ENCODE measurements around the gene RNH1. TPM values are rescaled to one million over a fixed set of nuclear protein-coding genes. Genes with fewer than 3 reads are reported as not detected.

The RNH1 gene
- total and polyA plus RNA-seq, 2 experiments from 2014 or later, result 105 to 199 TPM

GRCh38 chr11:497565-498296 is 9.3 kb downstream of the RNH1 start:
- H3K27me3 ChIP-seq, result no peaks in the 10 kb centered on the region
- H3K4me3 ChIP-seq, result no peak overlapping the region
- H3K27ac ChIP-seq, result no peak overlapping the region
- no peaks in the 10 kb centered on the region for H3K36me3 ChIP-seq (replicated peaks; ENCODE audit: insufficient read depth, low read depth)
- no peaks in the 10 kb centered on the region for H3K9me2 ChIP-seq (replicated peaks; ENCODE audit: insufficient read depth)
- no peaks in the 10 kb centered on the region for H3K4me1 ChIP-seq (ENCODE audit: insufficient read depth)
- no peak for DNase-seq (ENCODE audit: low spot score)
- peaks cover 13% of the 10 kb centered on the region for H3K79me2 ChIP-seq
- H3K9me3 ChIP-seq (ENCODE audit: low read depth), result no peaks in the 10 kb centered on the region
- no peak overlapping the region for H2AFZ ChIP-seq
- TF ChIP-seq EZH2 (IDR thresholded peaks at IDR 0.05; ENCODE audit: borderline replicate concordance), result no peak
- no peak for TF ChIP-seq EZH2phosphoT487 (IDR thresholded peaks at IDR 0.05; ENCODE audit: low read depth, severe bottlenecking, unreplicated experiment)
- TF ChIP-seq, protein P1, sequence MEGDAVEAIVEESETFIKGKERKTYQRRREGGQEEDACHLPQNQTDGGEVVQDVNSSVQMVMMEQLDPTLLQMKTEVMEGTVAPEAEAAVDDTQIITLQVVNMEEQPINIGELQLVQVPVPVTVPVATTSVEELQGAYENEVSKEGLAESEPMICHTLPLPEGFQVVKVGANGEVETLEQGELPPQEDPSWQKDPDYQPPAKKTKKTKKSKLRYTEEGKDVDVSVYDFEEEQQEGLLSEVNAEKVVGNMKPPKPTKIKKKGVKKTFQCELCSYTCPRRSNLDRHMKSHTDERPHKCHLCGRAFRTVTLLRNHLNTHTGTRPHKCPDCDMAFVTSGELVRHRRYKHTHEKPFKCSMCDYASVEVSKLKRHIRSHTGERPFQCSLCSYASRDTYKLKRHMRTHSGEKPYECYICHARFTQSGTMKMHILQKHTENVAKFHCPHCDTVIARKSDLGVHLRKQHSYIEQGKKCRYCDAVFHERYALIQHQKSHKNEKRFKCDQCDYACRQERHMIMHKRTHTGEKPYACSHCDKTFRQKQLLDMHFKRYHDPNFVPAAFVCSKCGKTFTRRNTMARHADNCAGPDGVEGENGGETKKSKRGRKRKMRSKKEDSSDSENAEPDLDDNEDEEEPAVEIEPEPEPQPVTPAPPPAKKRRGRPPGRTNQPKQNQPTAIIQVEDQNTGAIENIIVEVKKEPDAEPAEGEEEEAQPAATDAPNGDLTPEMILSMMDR (IDR thresholded peaks at IDR 0.05; ENCODE audit: poor library complexity), result no peak
- no peak overlapping the region for H3K4me2 ChIP-seq
- H4K20me1 ChIP-seq (ENCODE audit: insufficient read depth, poor library complexity, severe bottlenecking), result peaks cover 4% of the 10 kb centered on the region
- 97% methylated on average over 30 of the region's 31 CpGs for WGBS (ENCODE audit: low lambda C conversion rate, missing lambda C conversion rate)

- no peaks in the 10 kb centered on the region for H3K4me1 ChIP-seq (ENCODE audit: insufficient read depth)
- H3K4me3 ChIP-seq, result no peak overlapping the region
- no peak overlapping the region for H3K27ac ChIP-seq
- TF ChIP-seq EZH2 (IDR thresholded peaks at IDR 0.05; ENCODE audit: borderline replicate concordance) (no peak), EZH2phosphoT487 (IDR thresholded peaks at IDR 0.05; ENCODE audit: low read depth, severe bottlenecking, unreplicated experiment) (no peak)
- TF ChIP-seq, protein P1 (IDR thresholded peaks at IDR 0.05; ENCODE audit: poor library complexity), result no peak
- H3K27me3 ChIP-seq, result no peaks in the 10 kb centered on the region
- DNase-seq (ENCODE audit: low spot score), result no peak
- 98% methylated on average over 29 of the region's 34 CpGs for WGBS (ENCODE audit: low lambda C conversion rate, missing lambda C conversion rate)
- H3K9me3 ChIP-seq (ENCODE audit: low read depth), result no peaks in the 10 kb centered on the region
- H3K4me2 ChIP-seq, result no peak overlapping the region
- no peak overlapping the region for H2AFZ ChIP-seq
- H3K36me3 ChIP-seq (replicated peaks; ENCODE audit: insufficient read depth, low read depth), result no peaks in the 10 kb centered on the region
- peaks cover 5% of the 10 kb centered on the region for H3K79me2 ChIP-seq
- peaks cover 4% of the 10 kb centered on the region for H4K20me1 ChIP-seq (ENCODE audit: insufficient read depth, poor library complexity, severe bottlenecking)
- H3K9me2 ChIP-seq (replicated peaks; ENCODE audit: insufficient read depth), result no peaks in the 10 kb centered on the region
Measured at GRCh38 chr11:496834-497564, 10.0 kb downstream of the RNH1 start.

DNA sequence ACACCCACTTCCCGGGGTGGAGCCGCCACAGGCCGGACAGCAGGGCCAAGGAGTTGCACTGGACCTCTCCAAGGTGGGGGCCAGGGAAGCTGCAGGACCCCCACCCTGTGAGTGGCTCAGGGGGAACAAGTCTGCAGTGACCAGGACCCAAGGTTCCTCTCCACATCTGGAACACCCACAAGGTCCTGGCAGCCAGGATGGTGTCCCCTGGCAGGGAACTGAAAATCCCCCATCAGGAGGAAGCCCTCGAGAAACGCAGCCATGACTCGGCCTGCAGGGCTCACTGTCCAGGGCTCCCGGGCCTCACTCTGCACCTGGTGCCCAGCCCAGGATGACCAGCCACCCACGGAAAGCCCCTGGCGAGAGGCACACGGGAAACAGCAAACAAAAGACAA is 11.5 kb downstream of the RNH1 start:
- Histone ChIP-seq H3K79me2 (no peaks in the 10 kb centered on the region), H3K27me3 (no peaks in the 10 kb centered on the region), H2AFZ (no peak overlapping the region), H3K9me2 (replicated peaks; ENCODE audit: insufficient read depth) (no peaks in the 10 kb centered on the region), H3K36me3 (replicated peaks; ENCODE audit: insufficient read depth, low read depth) (no peaks in the 10 kb centered on the region), H4K20me1 (ENCODE audit: insufficient read depth, poor library complexity, severe bottlenecking) (peaks cover 3% of the 10 kb centered on the region), H3K4me3 (no peak overlapping the region), H3K9me3 (ENCODE audit: low read depth) (no peaks in the 10 kb centered on the region), H3K4me1 (ENCODE audit: insufficient read depth) (no peaks in the 10 kb centered on the region), H3K27ac (no peak overlapping the region), H3K4me2 (no peak overlapping the region)
- DNase-seq (ENCODE audit: low spot score), result no peak
- TF ChIP-seq EZH2 (IDR thresholded peaks at IDR 0.05; ENCODE audit: borderline replicate concordance), result no peak
- no peak for TF ChIP-seq EZH2phosphoT487 (IDR thresholded peaks at IDR 0.05; ENCODE audit: low read depth, severe bottlenecking, unreplicated experiment)
- TF ChIP-seq, protein P1 (IDR thresholded peaks at IDR 0.05; ENCODE audit: poor library complexity), result no peak
- 92% methylated on average over 10 of the region's 10 CpGs for WGBS (ENCODE audit: low lambda C conversion rate, missing lambda C conversion rate)
